Stimulated activated CD8-positive, alpha-beta memory T cell treated with anti-CD3 and anti-CD28 coated beads, Interleukin-2, amount 100 ng/mL, for 48 hours (primary cell): Measurements from ENCODE around the gene GALNS.

Experiments
- DNase-seq, 2 donors: peaks; one replicate each; pipeline ENCODE4 v3.0.0-alpha.2; 2020; ENCODE audit warnings: low read depth in 2 of 2

GALNS gene

GRCh38 chr16:88875703-88876234 is 19.0 kb upstream of the GALNS start:
- no peak for DNase-seq

- no peak for DNase-seq
These were observed 18.3 kb upstream of the GALNS start for GRCh38 chr16:88874938-88875599.

- no peak for DNase-seq
These were observed 16.0 kb upstream of the GALNS start for GRCh38 chr16:88872650-88873331.

- no peak for DNase-seq
These were observed 15.1 kb upstream of the GALNS start for GRCh38 chr16:88871730-88872416.

GRCh38 chr16:88871349-88871702 is 14.6 kb upstream of the GALNS start:
- DNase-seq = no peak

- no peak for DNase-seq
These were observed 14.0 kb upstream of the GALNS start for GRCh38 chr16:88870608-88871348.

GRCh38 chr16:88869673-88869980 is 12.9 kb upstream of the GALNS start:
- DNase-seq = no peak

- no peak for DNase-seq
These were observed 12.4 kb upstream of the GALNS start for GRCh38 chr16:88868974-88869672.

GRCh38 chr16:88867581-88868246 is 11.0 kb upstream of the GALNS start:
- DNase-seq = no peak

GRCh38 chr16:88866151-88866920 is 9.6 kb upstream of the GALNS start, which contains the start of gene PABPN1L:
TSS of gene PABPN1L (minus strand) at chr16:88866660. CDS start at chr16:88866606, 54 bp downstream.
- no peak for DNase-seq

- DNase-seq = no peak
These were observed 9.0 kb upstream of the GALNS start for GRCh38 chr16:88865742-88866141.

GRCh38 chr16:88865310-88865709 is 8.6 kb upstream of the GALNS start:
- no peak for DNase-seq

- no peak for DNase-seq
These were observed 7.8 kb upstream of the GALNS start for GRCh38 chr16:88864521-88864920.

- no peak for DNase-seq
These were observed 7.4 kb upstream of the GALNS start for GRCh38 chr16:88864099-88864498.

- DNase-seq = no peak
These were observed 6.7 kb upstream of the GALNS start for GRCh38 chr16:88863426-88863825.

- no peak for DNase-seq
These were observed 6.2 kb upstream of the GALNS start for GRCh38 chr16:88862968-88863367.

- no peak for DNase-seq
These were observed 4.6 kb upstream of the GALNS start for GRCh38 chr16:88861359-88861758.

GRCh38 chr16:88859381-88860091 is 2.8 kb upstream of the GALNS start:
- DNase-seq = no peak

GRCh38 chr16:88857728-88858339 is 1.1 kb upstream of the GALNS start:
- DNase-seq = peak; percentile 59 to 62
